ENCODE results near the gene PEF1.

DNA sequence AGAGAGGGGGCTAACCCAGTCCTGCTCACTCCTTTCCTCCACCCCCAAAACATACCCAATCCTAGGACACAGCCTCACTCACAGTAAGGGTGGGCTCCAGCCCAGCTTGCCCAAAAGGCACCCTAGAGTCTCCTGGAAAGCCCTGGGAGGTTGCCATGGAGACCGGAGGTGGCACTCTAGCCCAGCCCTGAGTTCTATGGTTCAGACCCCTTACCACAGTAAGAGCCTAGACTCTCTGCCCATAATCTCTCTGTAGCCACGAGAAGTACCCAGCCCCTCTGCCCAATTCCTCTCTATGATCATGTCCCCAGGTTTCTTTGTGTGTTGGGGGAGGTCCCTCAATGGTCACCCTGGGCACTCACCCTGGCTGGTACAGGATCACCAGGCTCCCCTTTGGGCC is 44.7 kb upstream of the PEF1 start:
- TF ChIP-seq, protein P1, sequence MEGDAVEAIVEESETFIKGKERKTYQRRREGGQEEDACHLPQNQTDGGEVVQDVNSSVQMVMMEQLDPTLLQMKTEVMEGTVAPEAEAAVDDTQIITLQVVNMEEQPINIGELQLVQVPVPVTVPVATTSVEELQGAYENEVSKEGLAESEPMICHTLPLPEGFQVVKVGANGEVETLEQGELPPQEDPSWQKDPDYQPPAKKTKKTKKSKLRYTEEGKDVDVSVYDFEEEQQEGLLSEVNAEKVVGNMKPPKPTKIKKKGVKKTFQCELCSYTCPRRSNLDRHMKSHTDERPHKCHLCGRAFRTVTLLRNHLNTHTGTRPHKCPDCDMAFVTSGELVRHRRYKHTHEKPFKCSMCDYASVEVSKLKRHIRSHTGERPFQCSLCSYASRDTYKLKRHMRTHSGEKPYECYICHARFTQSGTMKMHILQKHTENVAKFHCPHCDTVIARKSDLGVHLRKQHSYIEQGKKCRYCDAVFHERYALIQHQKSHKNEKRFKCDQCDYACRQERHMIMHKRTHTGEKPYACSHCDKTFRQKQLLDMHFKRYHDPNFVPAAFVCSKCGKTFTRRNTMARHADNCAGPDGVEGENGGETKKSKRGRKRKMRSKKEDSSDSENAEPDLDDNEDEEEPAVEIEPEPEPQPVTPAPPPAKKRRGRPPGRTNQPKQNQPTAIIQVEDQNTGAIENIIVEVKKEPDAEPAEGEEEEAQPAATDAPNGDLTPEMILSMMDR (IDR thresholded peaks at IDR 0.05) = no peak
- TF ChIP-seq POLR2A (IDR thresholded peaks at IDR 0.05) = no peak
- no peak for TF ChIP-seq POLR2AphosphoS5 (IDR thresholded peaks at IDR 0.05; ENCODE audit: insufficient read depth in 1 of 2, low read depth in 1 of 2)

Measured in vagina (tissue), 2 donors.